Upper lobe of left lung (tissue), 4 donors: ENCODE results near the gene RHOG.

ENCODE experiments used
- CTCF ChIP-seq, 6 experiments: fragments of 450-650 bp in 4 of 6; fragments of 200-600 bp in 2 of 6; sonication (generic) in 2 of 6; IDR thresholded peaks; one replicate each; pipeline ENCODE4 v1.5.1; 2016 to 2019; ENCODE audit warnings: antibody characterized with exemption in 6 of 6
- POLR2AphosphoS5 ChIP-seq, 2 donors: sonication (generic); formaldehyde crosslinking; IDR thresholded peaks; one replicate each; pipeline ENCODE4 v1.5.1; 2017; ENCODE audit warnings: antibody characterized with exemption in 2 of 2

GRCh38 chr11:3786781-3787428 is 53.9 kb downstream of the RHOG start:
- TF ChIP-seq CTCF (IDR thresholded peaks at IDR 0.05) (no peak), POLR2AphosphoS5 (IDR thresholded peaks at IDR 0.05) (no peak)
